Kidney (tissue), 14 donors: Measurements from ENCODE around the gene SH3RF3. TPM values are rescaled to one million over a fixed set of nuclear protein-coding genes. Genes with fewer than 3 reads are reported as not detected.
A peak's percentile ranks its signal among the peaks of the same experiment; 100 is the strongest.

Experiments
- DNase-seq, 5 donors: peaks; one replicate each; pipeline ENCODE4 v3.0.0-alpha.2; 2013 to 2020
- FAIRE-seq: peaks from 2 replicates; lab custom pipeline; 2012; peaks lifted over from hg19 to GRCh38; lab: Jason Lieb, UNC
- H3K27ac ChIP-seq, 2 donors: one replicate each; pipeline ENCODE4 v1.7.0; 2013; ENCODE audit warnings: low read depth in 2 of 2, low read length in 2 of 2, inconsistent platforms in 1 of 2
- H3K27me3 ChIP-seq: one replicate; pipeline ENCODE4 v1.7.1; 2013; ENCODE audit warnings: low read length, inconsistent platforms; ENCODE audit not compliant: control insufficient read depth, insufficient read depth
- H3K36me3 ChIP-seq, 3 donors: one replicate each; pipeline versions ENCODE4 v1.7.0 to v1.7.1; 2013; ENCODE audit warnings: low read length in 3 of 3, control low read depth in 1 of 3, inconsistent platforms in 1 of 3; ENCODE audit not compliant: insufficient read depth in 3 of 3, control insufficient read depth in 2 of 3
- H3K4me1 ChIP-seq, 3 donors: one replicate each; pipeline versions ENCODE4 v1.7.0 to v1.7.1; 2013; ENCODE audit warnings: low read length in 3 of 3, inconsistent platforms in 1 of 3, low read depth in 1 of 3; ENCODE audit not compliant: control insufficient read depth in 2 of 3, insufficient read depth in 2 of 3
- H3K4me3 ChIP-seq, 3 donors: one replicate each; pipeline versions ENCODE4 v1.7.0 to v1.8.1; 2013; ENCODE audit warnings: low read length in 3 of 3, control low read depth in 1 of 3, inconsistent platforms in 1 of 3
- H3K9ac ChIP-seq, 3 donors: one replicate each; pipeline versions ENCODE4 v1.7.0 to v1.7.1; 2013; ENCODE audit warnings: low read length in 3 of 3, control low read depth in 1 of 3, inconsistent platforms in 1 of 3
- H3K9me3 ChIP-seq, 3 donors: one replicate each; pipeline versions ENCODE4 v1.7.0 to v1.7.1; 2013; ENCODE audit warnings: low read length in 3 of 3, control low read depth in 1 of 3, inconsistent platforms in 1 of 3; ENCODE audit not compliant: control insufficient read depth in 2 of 3, insufficient read depth in 1 of 3
- intact Hi-C: fragments of 100-400 bp; cut with DNase I; formaldehyde crosslinking; loops from one replicate; pipeline ENCODE4 v1.11.1; 2022
- polyA plus RNA-seq: library from polyadenylated mRNA; stranded (reverse); fragments of 350-450 nt; fragmentation: Illumina TruSeq; extraction: RNeasy Lipid Tissue Mini Kit (QIAGEN cat#74804); gene quantifications from one replicate; pipeline ENCODE4 v1.2.3, GENCODE V29; 2014; ENCODE audit warnings: low read depth, low replicate concordance; ENCODE audit not compliant: insufficient read depth
- total RNA-seq: library from RNA; stranded (reverse); fragmentation: NEBNext Ultra II Directional; extraction: Animal tissue kit (Norgen Biotek cat#: 25700); gene quantifications from one replicate; pipeline ENCODE4 v1.2.1, GENCODE V29; 2021
- TF ChIP-seq, protein P1 (sequence below): IDR thresholded peaks from 3 replicates; pipeline ENCODE4 v1.5.1; 2012; ENCODE audit warnings: mild to moderate bottlenecking, moderate library complexity, borderline replicate concordance; ENCODE audit not compliant: insufficient read depth; ENCODE audit errors: extremely low read depth
- donor health status: control.
- donor health status: control.
- donor health status: control.
- donor health status: control.
- donor health status: control.
- donor health status: DM: yes; HTN: yes; CAD: no.
- donor health status: Normal renal cell carcinoma (clear cell type).

The SH3RF3 gene
- total and polyA plus RNA-seq, 2 donors from 2014 or later: 1.7 to 10.7 TPM

DNA sequence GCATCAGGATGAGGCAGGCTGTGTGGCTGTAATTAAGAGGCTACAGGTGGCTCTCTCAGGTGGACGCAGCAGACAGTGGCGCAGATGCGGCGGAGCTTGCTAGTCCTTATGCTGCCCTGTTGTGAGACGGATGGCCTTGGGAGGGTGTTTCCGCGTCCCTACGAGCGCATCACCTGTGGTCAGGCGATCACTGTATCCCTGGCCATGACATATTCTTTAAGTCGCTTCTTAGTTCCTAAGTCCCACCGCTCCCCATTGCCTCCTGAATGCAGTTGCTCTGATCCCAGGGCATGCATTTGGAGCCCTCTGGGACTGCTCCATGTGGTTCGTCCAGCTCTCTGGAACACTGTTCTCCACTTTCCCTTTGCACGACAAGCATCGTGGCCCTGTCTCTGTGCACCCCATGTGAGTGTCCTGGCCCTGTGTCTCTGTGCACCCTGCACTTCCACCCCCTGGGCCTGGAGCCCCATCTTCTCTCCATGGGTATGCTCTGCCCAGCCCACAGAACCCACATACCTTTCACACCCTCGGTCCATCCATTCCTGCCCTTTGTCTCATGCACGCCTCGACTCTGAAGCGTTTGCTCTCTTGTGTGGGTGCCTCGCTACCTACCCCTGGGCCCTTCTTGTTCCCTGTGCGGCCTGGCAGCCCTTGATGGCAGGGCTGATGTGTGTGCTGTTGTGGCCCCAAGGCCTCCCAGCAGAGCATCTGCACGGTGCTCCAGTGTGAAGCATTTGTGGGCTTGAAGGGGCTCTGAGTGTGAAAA lies 74.4 kb downstream of the SH3RF3 start:
- no peak overlapping the region for H3K4me3 ChIP-seq
- H3K9ac ChIP-seq: no peak overlapping the region
- no peaks in the 10 kb centered on the region for H3K27me3 ChIP-seq
- intact Hi-C loops: no loop called here
- peaks cover 0 to 4% (median 0%) of the 10 kb centered on the region in 3 donors for H3K9me3 ChIP-seq
- H3K27ac ChIP-seq: no peak overlapping the region
- TF ChIP-seq, protein P1, sequence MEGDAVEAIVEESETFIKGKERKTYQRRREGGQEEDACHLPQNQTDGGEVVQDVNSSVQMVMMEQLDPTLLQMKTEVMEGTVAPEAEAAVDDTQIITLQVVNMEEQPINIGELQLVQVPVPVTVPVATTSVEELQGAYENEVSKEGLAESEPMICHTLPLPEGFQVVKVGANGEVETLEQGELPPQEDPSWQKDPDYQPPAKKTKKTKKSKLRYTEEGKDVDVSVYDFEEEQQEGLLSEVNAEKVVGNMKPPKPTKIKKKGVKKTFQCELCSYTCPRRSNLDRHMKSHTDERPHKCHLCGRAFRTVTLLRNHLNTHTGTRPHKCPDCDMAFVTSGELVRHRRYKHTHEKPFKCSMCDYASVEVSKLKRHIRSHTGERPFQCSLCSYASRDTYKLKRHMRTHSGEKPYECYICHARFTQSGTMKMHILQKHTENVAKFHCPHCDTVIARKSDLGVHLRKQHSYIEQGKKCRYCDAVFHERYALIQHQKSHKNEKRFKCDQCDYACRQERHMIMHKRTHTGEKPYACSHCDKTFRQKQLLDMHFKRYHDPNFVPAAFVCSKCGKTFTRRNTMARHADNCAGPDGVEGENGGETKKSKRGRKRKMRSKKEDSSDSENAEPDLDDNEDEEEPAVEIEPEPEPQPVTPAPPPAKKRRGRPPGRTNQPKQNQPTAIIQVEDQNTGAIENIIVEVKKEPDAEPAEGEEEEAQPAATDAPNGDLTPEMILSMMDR: no peak
- no peaks in the 10 kb centered on the region for H3K36me3 ChIP-seq
- DNase-seq: no peak
- no peaks in the 10 kb centered on the region for H3K4me1 ChIP-seq
- no peak for FAIRE-seq

DNA sequence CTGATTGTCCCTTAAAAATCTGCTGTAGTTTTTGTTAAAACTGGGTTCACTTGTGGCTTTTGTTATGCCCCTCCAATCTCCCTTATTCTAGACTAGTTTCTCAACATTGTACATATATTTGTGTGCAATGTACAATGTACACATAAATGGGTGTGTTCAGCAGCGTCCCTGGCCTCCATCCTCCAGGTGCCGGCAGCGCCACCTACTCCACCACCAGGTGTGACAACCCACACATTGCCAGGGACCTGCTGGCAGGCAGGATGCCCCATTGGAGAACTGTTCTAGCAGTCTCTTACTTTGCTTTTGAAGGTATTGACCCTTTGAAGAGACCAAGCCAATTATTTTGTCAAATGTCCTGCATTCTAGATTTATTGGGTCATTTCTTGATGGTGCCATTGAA lies 75.4 kb downstream of the SH3RF3 start:
- Histone ChIP-seq H3K36me3 (no peaks in the 10 kb centered on the region), H3K4me3 (no peak overlapping the region), H3K9me3 (peaks cover 0 to 5% (median 0%) of the 10 kb centered on the region in 3 donors), H3K9ac (no peak overlapping the region), H3K4me1 (no peaks in the 10 kb centered on the region), H3K27ac (no peak overlapping the region), H3K27me3 (no peaks in the 10 kb centered on the region)
- TF ChIP-seq, protein P1: no peak
- DNase-seq (peak in 1 of 5 donors; percentile 22), FAIRE-seq (no peak)
- intact Hi-C loops: no loop called here

DNA sequence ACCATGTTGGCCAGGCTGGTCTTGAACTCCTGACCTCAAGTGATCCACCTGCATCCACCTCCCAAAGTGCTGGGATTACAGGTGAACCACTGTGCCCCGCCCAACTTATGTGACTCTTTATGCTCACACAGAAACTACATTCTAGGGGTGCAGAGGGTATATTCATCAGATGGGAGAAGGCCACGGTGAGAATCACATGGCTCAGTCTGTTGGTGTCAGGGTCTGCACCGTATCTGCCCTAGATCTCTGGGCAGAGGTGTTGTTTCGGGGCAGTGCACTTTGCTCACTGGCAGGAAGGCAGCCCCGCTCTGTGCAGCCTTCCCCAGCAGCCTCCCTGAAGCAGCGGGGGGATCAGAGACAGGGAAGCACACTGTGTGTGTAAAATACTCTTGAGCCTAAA lies 76.4 kb downstream of the SH3RF3 start:
- H3K4me3 ChIP-seq: no peak overlapping the region
- H3K27me3 ChIP-seq: no peaks in the 10 kb centered on the region
- H3K27ac ChIP-seq: no peak overlapping the region
- no peak overlapping the region for H3K9ac ChIP-seq
- H3K4me1 ChIP-seq: no peaks in the 10 kb centered on the region
- peak in 1 of 5 donors; percentile 18 for DNase-seq
- intact Hi-C loops: no loop called here
- H3K9me3 ChIP-seq: peaks cover 0 to 5% (median 0%) of the 10 kb centered on the region in 3 donors
- FAIRE-seq: no peak
- TF ChIP-seq, protein P1: no peak
- no peaks in the 10 kb centered on the region for H3K36me3 ChIP-seq
